ENCODE measurements around the gene NMU. TPM values are rescaled to one million over a fixed set of nuclear protein-coding genes. Genes with fewer than 3 reads are reported as not detected.
"Not testable (repeated sequence)": the region's sequence is repeated elsewhere in the genome, so short reads cannot be mapped to it uniquely, and the experiment has no call there.

Gene NMU
- total RNA-seq, 1 experiment from 2014 or later, result not detected

GRCh38 chr4:55637272-55637820 is 1.2 kb upstream of the NMU start:
- H3K4me3 ChIP-seq (ENCODE audit: low read length), result no peak overlapping the region
- H3K79me2 ChIP-seq (ENCODE audit: low read length), result no peaks in the 10 kb centered on the region
- H2AFZ ChIP-seq (ENCODE audit: low read length), result no peak overlapping the region
- H3K4me2 ChIP-seq (ENCODE audit: low read depth, low read length, poor library complexity, severe bottlenecking), result no peak overlapping the region
- no peak overlapping the region for H3K27ac ChIP-seq (ENCODE audit: low read length)
- no peaks in the 10 kb centered on the region for H3K27me3 ChIP-seq (ENCODE audit: low read length)
- no peak for DNase-seq
- no peaks in the 10 kb centered on the region for H3K9me2 ChIP-seq (replicated peaks; ENCODE audit: insufficient read depth, low read length)
- peaks cover 10% of the 10 kb centered on the region for H3K4me1 ChIP-seq (ENCODE audit: low read length)
- no peaks in the 10 kb centered on the region for H4K20me1 ChIP-seq (ENCODE audit: insufficient read depth, low read depth, low read length)
- no peaks in the 10 kb centered on the region for H3K9me3 ChIP-seq (ENCODE audit: low read length)
- no peak overlapping the region for H3K9ac ChIP-seq (ENCODE audit: low read length)
- no peaks in the 10 kb centered on the region for H3K36me3 ChIP-seq (ENCODE audit: insufficient read depth, low read length)

- no peak overlapping the region for H3K27ac ChIP-seq (ENCODE audit: low read length)
- H3K4me1 ChIP-seq (ENCODE audit: low read length), result peaks cover 10% of the 10 kb centered on the region
- no peak overlapping the region for H3K9ac ChIP-seq (ENCODE audit: low read length)
- no peaks in the 10 kb centered on the region for H4K20me1 ChIP-seq (ENCODE audit: insufficient read depth, low read depth, low read length)
- no peaks in the 10 kb centered on the region for H3K9me3 ChIP-seq (ENCODE audit: low read length)
- H3K9me2 ChIP-seq (replicated peaks; ENCODE audit: insufficient read depth, low read length), result no peaks in the 10 kb centered on the region
- H3K27me3 ChIP-seq (ENCODE audit: low read length), result no peaks in the 10 kb centered on the region
- no peaks in the 10 kb centered on the region for H3K79me2 ChIP-seq (ENCODE audit: low read length)
- no peak overlapping the region for H3K4me2 ChIP-seq (ENCODE audit: low read depth, low read length, poor library complexity, severe bottlenecking)
- H3K4me3 ChIP-seq (ENCODE audit: low read length), result no peak overlapping the region
- no peaks in the 10 kb centered on the region for H3K36me3 ChIP-seq (ENCODE audit: insufficient read depth, low read length)
- no peak for DNase-seq
- no peak overlapping the region for H2AFZ ChIP-seq (ENCODE audit: low read length)
Measured at GRCh38 chr4:55636656-55636999, 530 bp upstream of the NMU start.

- H3K79me2 ChIP-seq (ENCODE audit: low read length), result no peaks in the 10 kb centered on the region
- H2AFZ ChIP-seq (ENCODE audit: low read length), result no peak overlapping the region
- no peak overlapping the region for H3K27ac ChIP-seq (ENCODE audit: low read length)
- H3K4me3 ChIP-seq (ENCODE audit: low read length), result no peak overlapping the region
- no peak for DNase-seq
- H3K36me3 ChIP-seq (ENCODE audit: insufficient read depth, low read length), result no peaks in the 10 kb centered on the region
- peaks cover 10% of the 10 kb centered on the region for H3K4me1 ChIP-seq (ENCODE audit: low read length)
- H3K9ac ChIP-seq (ENCODE audit: low read length), result no peak overlapping the region
- no peak overlapping the region for H3K4me2 ChIP-seq (ENCODE audit: low read depth, low read length, poor library complexity, severe bottlenecking)
- no peaks in the 10 kb centered on the region for H3K9me2 ChIP-seq (replicated peaks; ENCODE audit: insufficient read depth, low read length)
- no peaks in the 10 kb centered on the region for H3K27me3 ChIP-seq (ENCODE audit: low read length)
- no peaks in the 10 kb centered on the region for H4K20me1 ChIP-seq (ENCODE audit: insufficient read depth, low read depth, low read length)
- no peaks in the 10 kb centered on the region for H3K9me3 ChIP-seq (ENCODE audit: low read length)
Measured at GRCh38 chr4:55635282-55635681, 816 bp downstream of the NMU start.

GRCh38 chr4:55634417-55635128 is 1.5 kb downstream of the NMU start:
- Histone ChIP-seq H3K27me3 (ENCODE audit: low read length) (no peaks in the 10 kb centered on the region), H3K27ac (ENCODE audit: low read length) (no peak overlapping the region)
- peak; percentile 41 for DNase-seq

GRCh38 chr4:55633903-55634302 is 2.2 kb downstream of the NMU start:
- Histone ChIP-seq H3K27ac (ENCODE audit: low read length) (no peak overlapping the region), H3K27me3 (ENCODE audit: low read length) (no peaks in the 10 kb centered on the region), H4K20me1 (ENCODE audit: insufficient read depth, low read depth, low read length) (no peaks in the 10 kb centered on the region), H3K79me2 (ENCODE audit: low read length) (no peaks in the 10 kb centered on the region), H3K9me2 (replicated peaks; ENCODE audit: insufficient read depth, low read length) (no peaks in the 10 kb centered on the region), H3K9ac (ENCODE audit: low read length) (no peak overlapping the region), H3K36me3 (ENCODE audit: insufficient read depth, low read length) (no peaks in the 10 kb centered on the region), H3K4me2 (ENCODE audit: low read depth, low read length, poor library complexity, severe bottlenecking) (no peak overlapping the region), H3K9me3 (ENCODE audit: low read length) (no peaks in the 10 kb centered on the region), H3K4me1 (ENCODE audit: low read length) (peaks cover 10% of the 10 kb centered on the region), H2AFZ (ENCODE audit: low read length) (no peak overlapping the region), H3K4me3 (ENCODE audit: low read length) (no peak overlapping the region)
- DNase-seq, result no peak

More at GRCh38 chr4:55634417-55635128, 1.5 kb downstream of the NMU start:
- H3K9ac ChIP-seq (ENCODE audit: low read length), result no peak overlapping the region
- no peaks in the 10 kb centered on the region for H3K36me3 ChIP-seq (ENCODE audit: insufficient read depth, low read length)
- H4K20me1 ChIP-seq (ENCODE audit: insufficient read depth, low read depth, low read length), result no peaks in the 10 kb centered on the region
- no peaks in the 10 kb centered on the region for H3K79me2 ChIP-seq (ENCODE audit: low read length)
- H3K9me2 ChIP-seq (replicated peaks; ENCODE audit: insufficient read depth, low read length), result no peaks in the 10 kb centered on the region
- no peaks in the 10 kb centered on the region for H3K9me3 ChIP-seq (ENCODE audit: low read length)
- H3K4me1 ChIP-seq (ENCODE audit: low read length), result peaks cover 10% of the 10 kb centered on the region
- no peak overlapping the region for H3K4me3 ChIP-seq (ENCODE audit: low read length)
- no peak overlapping the region for H2AFZ ChIP-seq (ENCODE audit: low read length)
- H3K4me2 ChIP-seq (ENCODE audit: low read depth, low read length, poor library complexity, severe bottlenecking), result peak overlapping the region; percentile 37

GRCh38 chr4:55625835-55626234 is 10.3 kb downstream of the NMU start:
- H3K27ac ChIP-seq (ENCODE audit: low read length), result no peak overlapping the region
- H3K4me2 ChIP-seq (ENCODE audit: low read depth, low read length, poor library complexity, severe bottlenecking), result no peak overlapping the region
- no peaks in the 10 kb centered on the region for H4K20me1 ChIP-seq (ENCODE audit: insufficient read depth, low read depth, low read length)
- no peaks in the 10 kb centered on the region for H3K36me3 ChIP-seq (ENCODE audit: insufficient read depth, low read length)
- no peak for DNase-seq
- no peaks in the 10 kb centered on the region for H3K9me2 ChIP-seq (replicated peaks; ENCODE audit: insufficient read depth, low read length)
- H3K27me3 ChIP-seq (ENCODE audit: low read length), result no peaks in the 10 kb centered on the region
- no peak overlapping the region for H3K9ac ChIP-seq (ENCODE audit: low read length)
- H2AFZ ChIP-seq (ENCODE audit: low read length), result no peak overlapping the region
- H3K4me1 ChIP-seq (ENCODE audit: low read length), result no peaks in the 10 kb centered on the region
- no peaks in the 10 kb centered on the region for H3K79me2 ChIP-seq (ENCODE audit: low read length)
- no peak overlapping the region for H3K4me3 ChIP-seq (ENCODE audit: low read length)
- no peaks in the 10 kb centered on the region for H3K9me3 ChIP-seq (ENCODE audit: low read length)

GRCh38 chr4:55624063-55624462 is 12.0 kb downstream of the NMU start:
- DNase-seq; H3K36me3 ChIP-seq (ENCODE audit: insufficient read depth, low read length); H4K20me1 ChIP-seq (ENCODE audit: insufficient read depth, low read depth, low read length): not testable (repeated sequence)

GRCh38 chr4:55618546-55619143 is 17.5 kb downstream of the NMU start:
- Histone ChIP-seq H2AFZ (ENCODE audit: low read length) (no peak overlapping the region), H3K4me1 (ENCODE audit: low read length) (no peaks in the 10 kb centered on the region), H3K9me3 (ENCODE audit: low read length) (no peaks in the 10 kb centered on the region), H4K20me1 (ENCODE audit: insufficient read depth, low read depth, low read length) (no peaks in the 10 kb centered on the region), H3K9ac (ENCODE audit: low read length) (no peak overlapping the region), H3K27me3 (ENCODE audit: low read length) (no peaks in the 10 kb centered on the region), H3K4me3 (ENCODE audit: low read length) (no peak overlapping the region), H3K4me2 (ENCODE audit: low read depth, low read length, poor library complexity, severe bottlenecking) (no peak overlapping the region), H3K79me2 (ENCODE audit: low read length) (no peaks in the 10 kb centered on the region), H3K36me3 (ENCODE audit: insufficient read depth, low read length) (no peaks in the 10 kb centered on the region), H3K27ac (ENCODE audit: low read length) (no peak overlapping the region), H3K9me2 (replicated peaks; ENCODE audit: insufficient read depth, low read length) (no peaks in the 10 kb centered on the region)
- DNase-seq, result no peak

More at GRCh38 chr4:55624063-55624462, 12.0 kb downstream of the NMU start:
- H3K27me3 ChIP-seq (ENCODE audit: low read length); H2AFZ ChIP-seq (ENCODE audit: low read length); H3K27ac ChIP-seq (ENCODE audit: low read length); H3K9me3 ChIP-seq (ENCODE audit: low read length); H3K9me2 ChIP-seq (replicated peaks; ENCODE audit: insufficient read depth, low read length); H3K9ac ChIP-seq (ENCODE audit: low read length); H3K4me1 ChIP-seq (ENCODE audit: low read length); H3K4me3 ChIP-seq (ENCODE audit: low read length); H3K4me2 ChIP-seq (ENCODE audit: low read depth, low read length, poor library complexity, severe bottlenecking); H3K79me2 ChIP-seq (ENCODE audit: low read length): not testable (repeated sequence)

Data from Karpas-422 (cell line).